WI38 (cell line): Measurements from ENCODE around the gene KLF17.

Experiments used
- H3K4me3 ChIP-seq: 2 replicates; pipeline ENCODE4 v1.5.1; 2011; ENCODE audit warnings: low read depth, mild to moderate bottlenecking, control low read depth, low read length
- TF ChIP-seq, protein P1 (sequence below): IDR thresholded peaks from 2 replicates; pipeline ENCODE4 v1.5.1; 2012; ENCODE audit warnings: low read depth, mild to moderate bottlenecking, control low read depth, low read length

KLF17 gene

DNA sequence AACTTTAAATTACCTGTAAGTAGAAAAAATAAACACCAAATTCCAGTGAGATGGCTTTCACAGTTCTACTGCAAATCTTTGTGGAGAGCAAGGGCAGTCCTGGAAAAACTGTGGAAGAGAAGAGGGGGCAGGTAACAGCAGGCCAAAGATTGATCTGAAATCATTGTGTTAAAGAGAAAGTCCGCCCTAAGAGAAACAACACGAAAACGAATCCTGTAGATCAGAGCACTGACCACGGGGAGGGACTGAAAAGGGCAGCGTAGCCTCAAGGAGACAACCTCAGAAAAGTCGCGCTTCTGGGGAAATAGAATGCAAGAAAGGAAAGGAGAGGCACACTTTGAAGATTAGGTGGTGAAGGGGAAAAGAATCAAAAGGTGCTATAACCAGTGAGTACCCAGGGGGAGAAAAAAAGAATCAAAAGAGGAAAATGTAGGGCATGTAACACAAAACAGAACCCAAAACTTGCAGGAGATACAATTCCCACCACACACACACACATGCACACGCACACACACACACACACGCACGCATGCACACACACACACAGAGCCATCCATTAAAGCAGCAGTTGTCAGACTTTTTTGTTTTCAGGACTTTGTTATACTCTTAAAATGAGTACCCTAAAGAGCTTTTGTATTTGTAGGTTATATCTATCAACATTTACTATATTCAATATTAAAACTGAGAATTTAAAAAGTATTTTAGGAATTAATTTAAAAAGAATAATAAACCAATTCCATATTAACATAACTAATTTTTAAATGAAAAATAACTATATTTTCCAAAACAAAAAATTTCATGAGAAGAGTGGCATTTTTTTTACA is 28.0 kb upstream of the KLF17 start:
- TF ChIP-seq, protein P1, sequence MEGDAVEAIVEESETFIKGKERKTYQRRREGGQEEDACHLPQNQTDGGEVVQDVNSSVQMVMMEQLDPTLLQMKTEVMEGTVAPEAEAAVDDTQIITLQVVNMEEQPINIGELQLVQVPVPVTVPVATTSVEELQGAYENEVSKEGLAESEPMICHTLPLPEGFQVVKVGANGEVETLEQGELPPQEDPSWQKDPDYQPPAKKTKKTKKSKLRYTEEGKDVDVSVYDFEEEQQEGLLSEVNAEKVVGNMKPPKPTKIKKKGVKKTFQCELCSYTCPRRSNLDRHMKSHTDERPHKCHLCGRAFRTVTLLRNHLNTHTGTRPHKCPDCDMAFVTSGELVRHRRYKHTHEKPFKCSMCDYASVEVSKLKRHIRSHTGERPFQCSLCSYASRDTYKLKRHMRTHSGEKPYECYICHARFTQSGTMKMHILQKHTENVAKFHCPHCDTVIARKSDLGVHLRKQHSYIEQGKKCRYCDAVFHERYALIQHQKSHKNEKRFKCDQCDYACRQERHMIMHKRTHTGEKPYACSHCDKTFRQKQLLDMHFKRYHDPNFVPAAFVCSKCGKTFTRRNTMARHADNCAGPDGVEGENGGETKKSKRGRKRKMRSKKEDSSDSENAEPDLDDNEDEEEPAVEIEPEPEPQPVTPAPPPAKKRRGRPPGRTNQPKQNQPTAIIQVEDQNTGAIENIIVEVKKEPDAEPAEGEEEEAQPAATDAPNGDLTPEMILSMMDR: no peak
- no peak overlapping the region for H3K4me3 ChIP-seq

GRCh38 chr1:44094047-44094446 is 24.6 kb upstream of the KLF17 start:
- TF ChIP-seq, protein P1: no peak
- no peak overlapping the region for H3K4me3 ChIP-seq

DNA sequence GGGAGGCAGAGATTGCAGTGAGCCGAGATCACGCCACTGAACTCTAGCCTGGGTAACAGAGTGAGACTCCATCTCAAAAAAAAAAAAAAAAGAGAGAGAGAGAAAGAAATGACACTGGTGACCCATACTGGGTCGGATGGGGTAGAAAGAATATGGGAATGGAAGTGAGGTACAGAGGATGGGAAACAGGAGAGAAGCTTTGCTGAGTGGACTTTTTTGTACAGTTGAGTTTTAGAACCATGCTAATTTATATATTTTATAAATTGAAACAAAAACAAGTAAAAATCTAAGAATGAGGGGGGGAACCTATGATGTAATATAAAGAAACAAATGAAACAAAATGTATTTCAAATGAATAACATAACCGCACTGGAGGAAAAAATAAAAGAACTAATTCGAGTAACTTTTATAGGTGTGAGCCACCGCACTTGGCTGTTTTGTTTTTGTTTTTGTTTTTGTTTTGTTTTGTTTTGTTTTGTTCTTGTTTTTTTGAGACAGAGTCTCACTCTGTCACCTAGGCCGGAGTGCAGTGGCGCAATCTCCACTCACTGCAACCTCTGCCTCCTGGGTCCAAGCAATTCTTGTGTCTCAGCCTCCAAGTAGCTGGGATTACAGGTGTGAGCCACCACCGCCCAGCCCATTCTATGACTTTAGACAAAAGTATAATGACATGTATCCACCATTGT is 18.3 kb upstream of the KLF17 start:
- no peak overlapping the region for H3K4me3 ChIP-seq

DNA sequence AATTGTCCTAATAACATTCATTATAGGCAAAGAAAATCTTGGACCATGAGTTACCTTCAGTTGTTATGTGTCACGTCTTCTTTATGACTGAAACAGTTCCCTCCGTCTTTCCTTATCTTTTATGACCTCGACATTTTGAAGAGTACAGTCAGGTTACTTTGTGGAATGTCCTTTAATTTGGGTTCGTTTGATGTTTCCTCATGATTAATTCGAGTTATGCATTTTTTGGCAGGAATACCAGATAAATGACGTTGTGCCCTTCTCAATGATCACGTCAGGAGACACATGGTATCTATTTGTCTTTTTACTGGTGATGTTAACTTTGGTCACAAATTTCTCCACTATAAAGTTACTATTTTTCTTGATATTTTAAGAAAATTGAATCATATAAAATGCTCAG is 17.3 kb upstream of the KLF17 start:
- TF ChIP-seq, protein P1: no peak

More for the DNA sequence above, 18.3 kb upstream of the KLF17 start:
- TF ChIP-seq, protein P1: no peak

GRCh38 chr1:44103270-44104131 is 15.1 kb upstream of the KLF17 start:
- TF ChIP-seq, protein P1: no peak; the same call in 1 of the 2 replicates
- no peak overlapping the region for H3K4me3 ChIP-seq

More for the DNA sequence above, 17.3 kb upstream of the KLF17 start:
- H3K4me3 ChIP-seq: no peak overlapping the region

DNA sequence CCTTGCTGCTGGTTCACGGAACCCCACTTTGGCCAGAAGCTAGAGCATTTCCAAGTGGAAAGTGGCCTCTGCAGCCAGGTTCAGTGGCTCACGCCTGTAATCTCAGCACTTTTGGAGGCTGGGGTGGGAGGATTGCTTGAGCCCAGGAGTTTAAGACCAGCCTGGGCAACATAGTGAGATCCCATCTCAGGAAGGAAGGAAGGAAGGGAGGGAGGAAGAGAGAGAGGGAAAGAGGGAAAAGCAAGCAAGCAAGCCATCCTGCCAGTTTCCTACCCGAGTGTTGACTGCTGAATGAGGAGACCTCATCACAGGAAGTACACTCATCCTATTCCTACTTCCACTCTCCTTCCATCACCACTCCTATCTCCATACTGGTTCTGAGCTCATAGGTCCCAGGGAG is 12.8 kb upstream of the KLF17 start:
- TF ChIP-seq, protein P1: no peak
- no peak overlapping the region for H3K4me3 ChIP-seq
